HG03139 (cell line): ENCODE measurements around the gene SLC17A9.

ENCODE experiments used
- ATAC-seq: cut with Tn5 transposase; IDR thresholded peaks from one replicate; pipeline ENCODE4 v1.9.1; 2021; ENCODE audit not compliant: unreplicated experiment

Gene SLC17A9

GRCh38 chr20:63015662-63016361, 63.3 kb downstream of the SLC17A9 start:
- ATAC-seq = no peak

GRCh38 chr20:63016514-63017075, 64.1 kb downstream of the SLC17A9 start:
- ATAC-seq = no peak

DNA sequence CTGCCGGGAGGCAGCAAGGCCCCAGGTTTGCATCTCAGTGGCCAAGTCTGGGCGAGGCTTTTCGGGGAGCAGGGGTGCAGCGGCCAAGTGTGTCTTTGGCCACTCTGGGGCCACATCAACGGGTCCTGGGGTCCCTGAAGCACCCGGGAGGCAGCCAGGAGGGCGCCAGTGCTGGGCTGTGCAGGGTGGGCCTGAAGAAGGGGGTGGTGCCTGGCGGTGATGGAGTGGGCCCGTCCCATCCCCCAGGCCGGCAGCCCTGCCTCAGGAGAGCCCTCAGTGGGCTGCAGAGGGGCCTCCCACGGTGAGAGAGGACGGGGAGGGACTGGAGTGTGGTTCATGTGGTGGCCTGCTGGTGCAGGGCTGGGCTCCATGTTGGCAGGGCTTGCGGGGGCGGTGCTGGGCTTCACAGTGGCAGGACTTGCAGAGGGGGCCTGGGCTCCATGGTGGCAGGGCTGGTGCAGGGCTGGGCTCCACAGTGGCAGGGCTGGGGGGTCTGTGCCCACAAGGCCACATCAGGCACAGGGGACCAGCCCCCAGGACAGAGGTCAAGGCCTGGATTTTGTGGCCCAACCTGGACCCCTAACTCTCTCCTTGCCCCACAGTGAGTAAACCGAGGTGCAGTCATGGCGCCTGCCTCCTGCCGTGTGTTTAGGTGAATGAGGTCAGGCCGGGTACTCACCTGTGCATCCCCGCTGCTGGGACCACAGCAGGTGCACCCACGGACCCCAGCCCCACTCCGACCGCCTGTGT, 64.7 kb downstream of the SLC17A9 start:
- ATAC-seq = no peak

DNA sequence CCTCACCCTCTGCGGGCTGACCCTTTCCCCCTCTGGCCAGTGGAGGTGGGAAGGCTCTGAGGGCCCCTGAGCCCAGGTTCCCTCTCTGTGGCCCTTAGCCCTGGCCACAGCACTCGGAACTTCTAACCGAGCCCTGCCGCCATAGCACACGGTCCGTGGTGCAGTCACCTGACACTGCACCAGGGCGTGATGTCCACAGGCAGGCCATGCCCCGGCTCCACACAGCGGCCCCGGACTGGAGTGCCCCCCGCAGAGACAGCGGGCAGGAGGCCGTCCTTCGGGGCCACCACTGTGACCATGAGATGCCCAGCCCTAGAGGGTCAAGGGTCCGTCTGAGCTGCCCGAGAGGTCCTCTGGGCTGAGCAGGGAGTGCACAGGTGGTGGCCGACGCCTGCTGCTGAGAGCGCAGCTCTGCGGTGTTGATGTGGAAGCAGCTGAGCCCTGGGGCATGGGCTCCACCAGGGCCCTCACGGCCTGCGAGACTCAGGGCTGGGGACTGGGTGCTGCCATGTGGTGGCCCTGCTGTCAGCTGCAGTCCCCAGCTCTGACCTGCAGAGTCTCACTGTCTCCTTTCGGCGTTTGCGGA, 65.4 kb downstream of the SLC17A9 start:
- ATAC-seq = no peak
